Stromal cell of bone marrow (primary cell): Measurements from ENCODE around the gene KITLG.
"Not testable (repeated sequence)": the region's sequence is repeated elsewhere in the genome, so short reads cannot be mapped to it uniquely, and the experiment has no call there.

Source experiments
- DNase-seq: peaks from one replicate; pipeline ENCODE4 v3.0.0-alpha.2; 2012; ENCODE audit warnings: low read depth

KITLG gene

DNA sequence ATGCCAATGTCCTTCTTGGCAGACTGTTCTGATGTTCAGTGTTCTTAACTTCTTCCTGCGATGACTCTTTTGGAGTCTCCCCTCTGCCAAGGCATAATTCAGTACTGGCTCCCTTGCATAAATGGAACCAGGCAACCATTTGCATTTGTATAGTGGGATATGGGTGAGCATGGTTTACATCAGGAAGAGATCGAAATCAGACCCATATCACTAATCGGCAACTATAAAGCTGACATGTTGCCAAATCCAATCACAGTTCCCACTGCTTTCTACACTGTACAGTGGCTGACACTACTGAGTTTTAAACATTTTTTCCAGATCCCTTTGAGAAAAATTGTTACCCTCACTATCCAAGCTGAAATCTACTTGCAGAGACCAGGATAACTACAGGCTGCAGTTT, 83.8 kb downstream of the KITLG start:
- DNase-seq, result no peak

DNA sequence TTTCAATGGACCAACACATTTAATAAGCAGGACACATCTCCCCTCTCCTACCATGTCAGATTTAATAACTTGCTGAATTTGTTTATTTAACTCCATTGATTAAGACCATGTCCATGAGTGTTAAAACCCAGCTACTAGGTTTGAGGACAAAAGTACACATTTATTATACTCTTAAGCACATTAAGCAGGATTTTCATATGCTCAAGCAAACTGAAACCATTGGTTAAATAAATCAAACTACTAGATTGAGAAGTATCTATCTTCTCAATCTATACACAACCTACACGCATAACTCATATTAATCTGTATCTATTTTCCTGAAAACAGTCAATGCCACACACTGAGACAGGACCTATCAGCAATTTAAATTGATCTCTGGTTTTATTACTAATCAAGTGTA, 85.2 kb downstream of the KITLG start:
- no peak for DNase-seq

DNA sequence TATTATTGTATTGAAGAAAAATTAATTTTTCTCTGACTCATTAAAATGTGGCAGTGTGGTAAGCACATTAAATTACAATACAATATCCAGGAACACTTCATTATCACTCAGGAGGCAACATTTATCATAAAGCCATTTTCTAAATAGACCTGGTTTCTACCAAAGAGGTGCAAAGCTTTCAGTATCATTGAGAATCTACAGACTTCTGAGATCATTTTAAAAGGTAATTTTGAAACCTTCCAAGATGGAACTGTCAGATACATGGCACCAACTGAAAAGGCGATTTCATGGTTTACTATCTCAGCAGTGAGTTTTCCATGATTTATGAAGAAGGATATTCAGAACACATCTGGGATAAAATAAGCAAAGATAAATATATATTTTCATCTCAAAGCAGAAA, 85.8 kb downstream of the KITLG start:
- no peak for DNase-seq

DNA sequence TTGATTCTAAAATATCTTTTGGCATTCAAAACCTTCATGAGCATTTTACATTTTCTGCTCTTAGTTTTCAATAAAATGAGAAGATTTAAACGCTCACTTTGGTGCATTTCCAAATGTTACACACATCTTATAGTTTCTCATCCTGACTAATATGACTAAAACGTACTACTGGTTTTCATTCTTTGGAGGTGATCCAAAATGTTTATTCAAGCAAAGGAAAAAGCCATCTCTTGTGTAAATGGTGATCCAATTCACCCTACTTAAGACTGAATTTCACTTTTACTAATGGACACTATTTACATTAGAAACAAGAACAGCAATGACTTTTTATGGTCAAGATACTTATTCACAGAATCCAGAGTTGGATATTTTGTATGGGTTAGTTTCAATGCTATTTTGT, 86.6 kb downstream of the KITLG start:
- peak; percentile 71 for DNase-seq

DNA sequence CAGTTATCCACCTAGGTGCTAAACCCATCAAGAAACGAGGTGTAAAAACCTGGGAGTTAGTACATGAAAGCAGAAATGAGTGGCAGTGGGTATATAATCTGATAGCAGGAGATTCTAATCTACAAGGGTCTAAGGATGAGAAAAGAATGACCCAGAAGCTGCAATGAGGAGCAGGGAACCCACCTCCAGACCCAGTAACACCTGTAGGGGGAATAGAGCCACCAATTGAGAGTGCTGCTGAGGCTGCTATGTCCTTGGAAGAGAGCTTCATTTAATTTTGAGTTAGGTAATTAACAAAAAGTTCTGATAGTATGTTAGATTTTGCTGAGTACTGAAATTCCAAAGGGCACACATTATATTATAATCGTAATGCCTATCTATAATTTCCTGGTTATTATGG, 89.8 kb downstream of the KITLG start:
- no peak for DNase-seq

DNA sequence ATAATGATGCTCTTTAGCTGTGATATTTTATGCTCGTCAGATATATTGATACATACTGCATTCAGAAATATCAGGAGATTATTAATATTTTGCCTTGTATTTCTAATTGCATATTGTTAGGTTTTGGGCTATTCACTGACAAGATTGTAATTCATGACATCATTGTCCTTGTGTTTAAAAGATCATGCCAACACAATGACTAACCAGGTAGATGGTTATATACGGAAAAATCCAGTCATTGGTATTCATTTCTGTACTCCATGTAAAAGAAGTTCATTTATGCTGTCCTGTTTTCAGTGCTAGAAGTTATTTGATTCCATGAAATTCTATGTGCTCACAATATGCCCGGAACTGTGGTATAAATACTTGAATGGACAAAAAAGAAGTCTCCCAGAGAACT, 107.5 kb downstream of the KITLG start:
- DNase-seq, result peak; percentile 11

DNA sequence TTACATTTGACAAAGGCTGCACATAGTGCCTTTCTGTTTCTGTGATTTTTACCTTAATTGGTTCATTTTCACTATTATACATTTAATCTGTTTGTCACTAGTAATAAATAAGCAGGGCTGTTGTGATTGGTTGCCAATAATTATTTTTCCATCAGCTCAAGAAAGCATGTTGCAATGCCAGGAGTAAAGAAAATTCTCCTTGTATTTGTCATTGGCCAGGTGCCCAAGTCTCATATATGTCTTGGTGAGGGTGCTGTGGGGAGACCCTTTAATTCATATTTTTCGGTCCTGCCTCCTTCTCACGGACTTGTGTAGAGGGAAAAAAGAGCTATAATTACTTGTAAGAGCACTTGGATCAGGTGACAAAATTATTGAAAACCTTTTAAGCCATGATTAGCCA, 108.0 kb downstream of the KITLG start:
- no peak for DNase-seq

DNA sequence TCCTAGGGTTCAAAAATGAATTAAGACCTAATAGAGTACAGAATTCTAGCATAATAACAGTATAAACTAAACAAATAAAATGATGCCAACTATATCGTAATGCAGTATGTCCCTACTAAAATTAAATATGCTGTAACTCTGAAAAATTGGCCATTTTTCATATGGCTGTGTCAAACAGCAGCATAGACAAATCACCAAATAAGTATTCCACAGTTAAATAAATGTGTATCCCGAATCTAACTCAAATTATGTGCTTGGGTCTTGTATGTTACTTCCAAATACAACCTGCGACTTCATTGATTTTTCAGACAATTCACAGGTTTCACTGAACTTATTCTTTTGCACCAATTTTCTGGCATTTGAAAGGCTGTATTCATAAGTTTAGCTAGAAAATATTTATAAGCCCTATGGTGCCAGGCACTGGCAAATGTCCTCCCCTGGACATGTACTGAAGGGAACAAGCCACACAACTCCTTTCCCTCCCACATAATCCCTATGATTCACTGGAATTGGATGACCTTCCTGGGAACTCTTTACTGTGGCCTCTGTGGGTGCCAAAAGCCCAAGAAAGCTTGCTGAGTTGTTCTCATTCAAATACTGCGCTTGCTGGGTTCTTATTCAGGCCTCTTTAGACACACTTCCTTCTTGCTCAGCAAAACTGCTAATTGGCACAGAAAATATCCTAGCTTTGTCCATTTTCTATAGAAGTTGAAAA, 108.8 kb downstream of the KITLG start:
- peak; percentile 94 for DNase-seq

DNA sequence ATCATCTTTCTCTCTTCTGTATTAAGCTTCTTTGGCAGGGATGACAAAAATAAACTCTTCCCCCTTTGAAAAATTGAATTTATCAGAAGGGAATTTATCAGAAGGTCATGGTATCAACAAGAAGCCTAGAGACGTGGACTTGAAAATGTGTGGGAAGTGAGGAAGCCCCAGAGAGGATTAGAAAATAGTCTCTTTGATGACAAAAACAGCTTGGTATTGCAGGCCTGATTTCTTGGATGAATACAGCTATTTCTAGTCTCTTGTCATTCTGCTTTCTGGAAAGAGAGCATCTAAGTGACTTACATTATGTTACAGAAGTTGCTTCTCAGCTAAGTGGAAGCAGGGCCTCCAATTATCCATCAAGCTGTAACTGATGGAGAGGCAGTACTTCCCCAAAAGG, 111.1 kb downstream of the KITLG start:
- DNase-seq, result no peak

DNA sequence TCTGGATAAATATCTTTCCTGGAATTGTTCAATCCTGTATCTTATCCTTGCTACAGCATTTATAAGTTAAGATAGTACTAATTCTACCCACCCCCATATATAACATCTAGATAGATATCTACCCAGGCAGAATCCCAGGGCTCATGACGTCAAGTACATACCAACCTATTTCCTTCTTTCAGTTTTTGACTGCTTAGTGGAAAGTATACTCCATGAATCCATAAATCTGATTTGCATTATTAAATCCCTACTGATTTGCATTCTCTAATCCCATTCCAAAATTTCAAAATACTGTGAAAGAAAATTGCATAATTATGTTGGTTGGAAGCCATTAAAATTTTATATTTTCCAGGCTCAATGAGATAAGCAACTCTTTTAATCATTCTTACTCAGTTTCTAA, 111.7 kb downstream of the KITLG start:
- DNase-seq, result no peak

DNA sequence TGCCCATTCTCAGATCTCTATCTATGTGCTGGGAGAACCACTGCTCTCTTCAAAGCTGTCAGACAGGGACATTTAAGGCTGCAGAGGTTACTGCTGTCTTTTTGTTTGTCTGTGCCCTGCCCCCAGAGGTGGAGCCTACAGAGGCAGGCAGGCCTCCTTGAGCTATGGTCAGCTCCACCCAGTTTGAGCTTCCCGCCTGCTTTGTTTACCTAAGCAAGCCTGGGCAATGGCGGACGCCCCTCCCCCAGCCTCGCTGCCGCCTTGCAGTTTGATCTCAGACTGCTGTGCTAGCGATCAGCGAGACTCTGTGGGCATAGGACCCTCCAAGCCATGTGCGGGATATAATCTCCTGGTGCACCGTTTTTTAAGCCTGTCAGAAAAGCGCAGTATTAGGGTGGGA, 113.6 kb downstream of the KITLG start:
- not testable (repeated sequence) for DNase-seq

DNA sequence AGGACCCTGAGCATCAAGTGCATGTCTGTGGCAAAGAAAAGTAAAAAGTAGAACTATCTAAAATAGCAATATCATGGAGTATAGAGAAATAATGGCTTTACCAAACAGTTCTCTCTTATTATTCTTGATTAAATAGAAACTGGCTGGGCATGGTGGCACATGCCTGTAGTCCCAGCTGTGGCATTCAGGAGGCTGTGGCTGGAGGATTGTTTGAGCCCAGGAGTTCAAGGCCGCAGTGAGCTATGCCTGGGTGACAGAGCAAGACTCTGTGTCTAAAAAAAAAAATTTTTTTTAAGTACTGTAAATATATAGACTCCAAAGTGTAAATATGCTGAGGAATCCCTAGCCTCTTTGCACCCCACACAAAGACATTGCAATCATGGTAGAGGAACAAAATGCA, 121.9 kb downstream of the KITLG start:
- DNase-seq, result no peak

DNA sequence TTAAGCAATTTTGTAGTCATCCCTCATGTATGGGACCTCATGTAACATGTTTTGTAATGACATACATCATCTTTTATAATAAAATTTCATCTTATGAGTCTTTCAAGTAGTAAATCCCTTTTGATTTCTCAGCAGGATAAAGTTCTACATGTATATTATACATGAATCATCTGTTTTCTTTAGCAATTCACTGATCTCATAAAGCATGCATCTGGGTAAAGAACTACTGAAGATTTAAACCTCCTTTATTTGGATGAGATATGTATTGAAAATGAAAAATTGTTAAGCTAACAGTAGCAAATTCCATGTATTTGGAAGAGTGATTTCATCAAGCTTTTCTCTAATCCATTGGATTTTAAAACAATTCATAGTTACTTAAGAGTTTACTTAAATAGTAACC, 126.9 kb downstream of the KITLG start:
- DNase-seq, result peak; percentile 20

DNA sequence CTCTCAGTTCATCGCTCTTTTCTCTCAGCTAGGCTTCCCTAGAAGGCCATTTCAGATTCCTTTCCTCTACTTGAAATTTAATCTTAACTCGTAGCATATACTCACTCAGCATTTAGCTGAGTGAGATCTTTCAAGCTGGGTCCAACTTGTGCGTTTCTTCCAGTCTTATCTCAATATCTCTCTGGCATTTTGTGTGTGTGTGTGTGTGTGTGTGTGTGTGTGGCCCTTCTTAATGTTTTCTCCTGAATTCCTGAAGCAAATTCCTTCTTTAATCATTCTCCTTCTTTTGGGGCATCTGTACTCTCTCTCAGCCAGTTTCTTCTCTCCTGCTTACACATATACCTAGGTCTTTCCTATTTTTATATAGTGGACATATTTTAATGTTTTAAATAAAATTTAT, 129.1 kb downstream of the KITLG start:
- no peak for DNase-seq

DNA sequence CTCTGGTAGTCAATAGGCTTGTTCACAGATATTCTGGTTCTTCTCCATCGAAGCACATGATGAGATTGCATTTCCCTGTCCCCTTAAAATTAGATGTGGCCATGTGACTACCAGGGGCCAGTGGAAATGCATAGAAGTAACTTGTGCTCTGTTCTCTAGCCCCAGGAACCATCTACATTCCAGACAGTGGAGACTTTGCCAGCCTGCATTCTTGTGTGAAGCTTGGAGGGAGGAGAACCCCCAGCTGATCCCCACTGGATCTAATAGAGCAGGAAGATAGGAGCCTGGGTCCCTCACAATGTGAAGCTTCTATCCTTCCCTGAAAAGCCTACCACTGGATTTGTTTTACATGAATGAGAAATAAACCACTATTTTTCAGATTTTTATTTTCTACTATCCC, 130.1 kb downstream of the KITLG start:
- DNase-seq, result no peak

DNA sequence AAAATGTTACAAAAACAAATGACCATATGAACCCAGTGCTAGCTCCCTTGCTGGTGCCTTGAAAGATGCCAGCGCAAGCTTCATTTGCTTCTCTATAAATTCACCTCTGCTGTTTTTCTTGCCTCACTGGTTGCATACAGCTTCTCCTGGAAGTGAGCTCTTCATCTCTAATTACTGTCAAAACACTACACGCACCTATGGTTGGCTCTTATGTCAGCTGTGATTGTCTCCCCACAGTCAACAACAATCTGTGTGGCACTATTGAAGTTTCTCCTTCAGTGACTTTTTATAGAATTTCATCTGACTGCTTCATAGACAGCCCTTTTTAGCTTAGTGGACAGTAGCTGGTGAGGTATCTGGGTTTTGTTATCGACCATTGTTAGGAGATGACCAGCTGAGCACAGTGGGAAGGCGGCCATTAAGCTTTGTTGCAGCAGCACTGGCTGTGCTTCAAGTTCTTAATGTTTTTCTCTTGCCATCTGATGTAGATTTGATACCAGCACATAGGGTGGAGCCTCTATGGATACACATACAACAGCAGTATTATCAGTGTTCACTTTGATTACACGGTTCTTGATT, 131.8 kb downstream of the KITLG start:
- DNase-seq, result no peak

DNA sequence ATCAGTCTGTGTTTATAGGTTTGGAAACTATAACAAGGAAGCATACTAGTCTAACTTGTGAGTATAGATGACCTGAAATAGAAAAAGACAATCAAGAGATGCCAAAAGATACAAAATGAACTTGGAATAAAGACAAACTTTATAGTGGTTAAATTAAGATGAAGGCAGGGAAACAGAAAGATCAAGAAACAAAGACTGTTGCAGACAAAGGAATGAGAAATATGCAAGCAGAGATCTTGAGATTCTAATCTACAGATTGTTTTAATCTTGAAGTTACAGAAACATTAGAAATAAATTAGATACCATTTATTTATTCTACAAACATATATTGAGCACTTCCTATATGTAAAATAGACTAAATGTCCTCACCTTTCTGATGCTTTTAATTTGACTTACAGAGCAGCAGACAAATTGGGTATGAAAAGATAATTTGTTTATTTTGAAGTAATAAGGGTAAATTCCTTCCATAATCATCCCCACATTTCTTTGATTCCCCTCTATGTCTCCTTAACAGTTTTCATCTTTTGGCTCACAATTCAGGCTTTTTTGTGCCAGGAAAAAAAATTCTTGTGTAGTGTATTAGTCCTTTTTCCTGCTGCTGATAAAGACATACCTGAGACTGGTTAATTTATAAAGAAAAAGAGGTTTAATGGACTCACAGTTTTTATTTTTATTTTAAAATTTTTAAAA, 134.4 kb downstream of the KITLG start:
- DNase-seq, result no peak

DNA sequence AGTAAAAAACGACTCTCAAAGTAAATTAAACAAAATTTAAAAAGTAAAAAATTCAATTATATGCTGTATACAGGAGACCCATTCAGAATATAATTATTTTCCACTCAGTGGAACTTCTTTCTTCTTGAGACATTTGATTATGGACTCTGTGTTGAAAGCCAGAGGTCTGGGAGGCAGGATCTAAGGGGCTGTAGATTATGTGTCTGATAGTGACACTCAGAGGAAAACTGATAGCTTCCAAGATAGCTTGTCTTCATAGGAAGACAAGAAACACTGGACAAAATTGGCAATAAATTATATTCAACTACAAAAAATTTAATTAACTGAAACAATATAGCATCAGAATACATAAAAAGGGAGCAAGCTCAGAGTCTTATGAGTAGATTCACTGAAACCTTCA, 135.8 kb downstream of the KITLG start:
- no peak for DNase-seq
